Neural progenitor cell (in vitro differentiated cells): ENCODE results near the gene RAPGEF6. TPM values are rescaled to one million over a fixed set of nuclear protein-coding genes. Genes with fewer than 3 reads are reported as not detected.

Experiments
- DNase-seq: peaks from one replicate; pipeline ENCODE4 v3.0.0-alpha.2; 2016; ENCODE audit warnings: low spot score
- H2AFZ ChIP-seq: fragments of 200-600 bp; sonication (generic); replicated peaks from 2 replicates; pipeline ENCODE4 v1.6.1; 2016; ENCODE audit warnings: antibody characterized with exemption
- H3F3A ChIP-seq: fragments of 200-600 bp; sonication (generic); 2 replicates; pipeline ENCODE4 v1.6.1; 2016; ENCODE audit warnings: antibody characterized with exemption, low read depth
- H3K27ac ChIP-seq: fragments of 200-600 bp; sonication (generic); 2 replicates; pipeline ENCODE4 v1.5.1; 2016; ENCODE audit warnings: mild to moderate bottlenecking
- H3K27me3 ChIP-seq: fragments of 200-600 bp; sonication (generic); 2 replicates; pipeline ENCODE4 v1.6.1; 2016; ENCODE audit warnings: mild to moderate bottlenecking, moderate library complexity
- H3K36me3 ChIP-seq: fragments of 200-600 bp; sonication (generic); 2 replicates; pipeline ENCODE4 v1.5.1; 2016
- H3K4me1 ChIP-seq: fragments of 200-600 bp; sonication (generic); 2 replicates; pipeline ENCODE4 v1.6.1; 2016; ENCODE audit warnings: mixed run types
- H3K4me2 ChIP-seq: fragments of 200-600 bp; sonication (generic); 2 replicates; pipeline ENCODE4 v1.6.1; 2016
- H3K4me3 ChIP-seq: fragments of 200-600 bp; sonication (generic); 2 replicates; pipeline ENCODE4 v1.5.1; 2016
- H3K79me2 ChIP-seq: fragments of 200-600 bp; sonication (generic); 2 replicates; pipeline ENCODE4 v1.6.1; 2016; ENCODE audit warnings: low read depth
- H3K9ac ChIP-seq: fragments of 200-600 bp; sonication (generic); 2 replicates; pipeline ENCODE4 v1.6.1; 2016
- H3K9me3 ChIP-seq: fragments of 200-600 bp; sonication (generic); 2 replicates; pipeline ENCODE4 v1.5.1; 2016; ENCODE audit warnings: low read depth
- H4K20me1 ChIP-seq: fragments of 200-600 bp; sonication (generic); 2 replicates; pipeline ENCODE4 v1.6.1; 2016; ENCODE audit warnings: low read depth
- H3K27ac Mint-ChIP-seq: 3 replicates; pipeline ENCODE4 v1.8.0; 2021; ENCODE audit warnings: mixed read lengths
- H3K27me3 Mint-ChIP-seq: 2 replicates; pipeline ENCODE4 v1.8.0; 2022; ENCODE audit warnings: low read depth, mild to moderate bottlenecking, inconsistent platforms, moderate library complexity, mixed read lengths; ENCODE audit not compliant: insufficient read depth
- H3K36me3 Mint-ChIP-seq: 3 replicates; pipeline ENCODE4 v1.8.0; 2021; ENCODE audit warnings: mixed read lengths
- H3K4me1 Mint-ChIP-seq: 3 replicates; pipeline ENCODE4 v1.8.0; 2021; ENCODE audit warnings: mixed read lengths
- H3K4me3 Mint-ChIP-seq: 3 replicates; pipeline ENCODE4 v1.8.0; 2021; ENCODE audit warnings: mild to moderate bottlenecking, moderate library complexity, mixed read lengths
- H3K9me3 Mint-ChIP-seq: 3 replicates; pipeline ENCODE4 v1.8.0; 2020; ENCODE audit warnings: mixed read lengths
- EZH2 ChIP-seq: fragments of 200-600 bp; sonication (generic); IDR thresholded peaks from 2 replicates; pipeline ENCODE4 v1.6.1; 2017; ENCODE audit warnings: antibody characterized with exemption, mild to moderate bottlenecking, moderate library complexity
- EZH2phosphoT487 ChIP-seq: fragments of 200-600 bp; sonication (generic); IDR thresholded peaks from 2 replicates; pipeline ENCODE4 v1.6.1; 2017; ENCODE audit warnings: antibody characterized with exemption
- total RNA-seq: library from RNA; depleted of rRNA; stranded (reverse); fragments of >200 nt; gene quantifications from 2 replicates; pipeline ENCODE4 v1.2.3, GENCODE V29; 2015; ENCODE audit warnings: low replicate concordance
- TF ChIP-seq, protein P1 (sequence below): fragments of 200-600 bp; sonication (generic); IDR thresholded peaks from 2 replicates; pipeline ENCODE4 v1.5.1; 2017; ENCODE audit warnings: antibody characterized with exemption, mild to moderate bottlenecking

RAPGEF6 gene
- total RNA-seq, 1 donor from 2014 or later = 18.1 TPM

DNA sequence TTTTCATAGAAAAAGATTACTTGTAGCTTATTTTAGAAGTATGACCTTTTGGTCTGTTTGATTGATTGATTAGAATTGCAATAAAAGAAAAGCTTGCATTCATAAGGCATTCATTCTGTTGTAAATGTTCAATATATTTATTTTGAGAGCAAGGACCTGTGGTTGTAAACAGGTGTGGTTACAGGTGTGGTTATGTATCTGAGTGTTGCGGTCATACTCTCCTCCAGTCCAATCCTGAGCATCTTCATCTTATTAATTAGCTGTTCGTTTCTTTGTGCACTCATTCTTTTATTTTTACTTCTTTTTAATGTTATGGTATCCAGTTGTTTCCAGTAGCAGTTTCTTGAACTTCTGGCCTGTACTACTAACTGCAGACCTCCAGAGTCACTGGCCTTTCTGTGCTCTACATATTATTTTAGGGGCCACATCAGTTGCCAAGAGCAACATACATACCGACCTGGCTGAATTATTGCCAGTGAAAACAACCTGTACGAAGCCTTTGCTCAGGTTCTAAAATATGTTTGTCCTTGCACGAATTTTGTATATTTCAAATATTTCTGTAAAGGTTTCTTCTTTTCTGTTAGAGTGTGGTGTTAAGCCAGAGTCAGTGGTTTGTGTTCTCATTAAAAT, 242.4 kb downstream of the RAPGEF6 start:
- Histone ChIP-seq H3K36me3 (no peaks in the 10 kb centered on the region), H4K20me1 (no peaks in the 10 kb centered on the region), H3K4me3 (no peak overlapping the region), H3K79me2 (no peaks in the 10 kb centered on the region), H3K9me3 (no peaks in the 10 kb centered on the region), H3K9ac (no peak overlapping the region), H3K4me1 (no peaks in the 10 kb centered on the region), H3K27me3 (no peaks in the 10 kb centered on the region), H2AFZ (no peak overlapping the region), H3K27ac (no peak overlapping the region), H3F3A (no peaks in the 10 kb centered on the region), H3K4me2 (no peak overlapping the region)
- Mint-ChIP-seq H3K9me3 (no peaks in the 10 kb centered on the region), H3K27ac (no peak overlapping the region), H3K4me1 (no peaks in the 10 kb centered on the region), H3K4me3 (no peak overlapping the region), H3K36me3 (peaks cover 45% of the 10 kb centered on the region), H3K27me3 (no peaks in the 10 kb centered on the region)
- DNase-seq = no peak
- no peak for TF ChIP-seq EZH2phosphoT487
- TF ChIP-seq EZH2 = no peak
- TF ChIP-seq, protein P1, sequence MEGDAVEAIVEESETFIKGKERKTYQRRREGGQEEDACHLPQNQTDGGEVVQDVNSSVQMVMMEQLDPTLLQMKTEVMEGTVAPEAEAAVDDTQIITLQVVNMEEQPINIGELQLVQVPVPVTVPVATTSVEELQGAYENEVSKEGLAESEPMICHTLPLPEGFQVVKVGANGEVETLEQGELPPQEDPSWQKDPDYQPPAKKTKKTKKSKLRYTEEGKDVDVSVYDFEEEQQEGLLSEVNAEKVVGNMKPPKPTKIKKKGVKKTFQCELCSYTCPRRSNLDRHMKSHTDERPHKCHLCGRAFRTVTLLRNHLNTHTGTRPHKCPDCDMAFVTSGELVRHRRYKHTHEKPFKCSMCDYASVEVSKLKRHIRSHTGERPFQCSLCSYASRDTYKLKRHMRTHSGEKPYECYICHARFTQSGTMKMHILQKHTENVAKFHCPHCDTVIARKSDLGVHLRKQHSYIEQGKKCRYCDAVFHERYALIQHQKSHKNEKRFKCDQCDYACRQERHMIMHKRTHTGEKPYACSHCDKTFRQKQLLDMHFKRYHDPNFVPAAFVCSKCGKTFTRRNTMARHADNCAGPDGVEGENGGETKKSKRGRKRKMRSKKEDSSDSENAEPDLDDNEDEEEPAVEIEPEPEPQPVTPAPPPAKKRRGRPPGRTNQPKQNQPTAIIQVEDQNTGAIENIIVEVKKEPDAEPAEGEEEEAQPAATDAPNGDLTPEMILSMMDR = no peak

DNA sequence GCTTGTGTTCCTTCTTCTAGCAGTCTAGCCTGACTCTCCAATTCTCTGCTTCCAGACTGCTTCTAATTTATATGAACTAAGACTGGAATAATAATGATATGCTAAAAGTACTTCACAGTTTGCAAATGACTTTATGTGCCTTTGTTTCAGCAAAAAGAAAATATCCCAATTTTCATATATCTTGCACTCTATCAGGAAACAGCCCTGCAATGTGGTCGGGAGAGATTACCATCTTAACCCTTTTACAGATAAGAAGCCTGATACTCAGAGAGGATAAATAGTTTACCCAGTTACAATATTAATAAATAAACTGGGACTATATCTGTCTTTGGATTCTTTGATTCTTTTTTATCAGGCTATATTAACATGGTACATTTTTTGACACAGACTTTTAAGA, 245.2 kb downstream of the RAPGEF6 start:
- H3K79me2 ChIP-seq = no peaks in the 10 kb centered on the region
- H3K4me1 ChIP-seq = no peaks in the 10 kb centered on the region
- H3K27me3 Mint-ChIP-seq = no peaks in the 10 kb centered on the region
- H3K9ac ChIP-seq = no peak overlapping the region
- H3K4me3 ChIP-seq = no peak overlapping the region
- no peak overlapping the region for H3K27ac Mint-ChIP-seq
- H2AFZ ChIP-seq = no peak overlapping the region
- H3F3A ChIP-seq = no peaks in the 10 kb centered on the region
- peaks cover 7% of the 10 kb centered on the region for H3K4me1 Mint-ChIP-seq
- H3K27ac ChIP-seq = no peak overlapping the region
- H3K27me3 ChIP-seq = no peaks in the 10 kb centered on the region
- H3K36me3 ChIP-seq = no peaks in the 10 kb centered on the region
- H3K36me3 Mint-ChIP-seq = peaks cover 29% of the 10 kb centered on the region
- no peak overlapping the region for H3K4me2 ChIP-seq
- no peaks in the 10 kb centered on the region for H3K9me3 ChIP-seq
- no peak for TF ChIP-seq EZH2
- TF ChIP-seq, protein P1 = no peak
- TF ChIP-seq EZH2phosphoT487 = no peak
- no peaks in the 10 kb centered on the region for H4K20me1 ChIP-seq
- H3K4me3 Mint-ChIP-seq = no peak overlapping the region
- DNase-seq = no peak
- no peaks in the 10 kb centered on the region for H3K9me3 Mint-ChIP-seq

DNA sequence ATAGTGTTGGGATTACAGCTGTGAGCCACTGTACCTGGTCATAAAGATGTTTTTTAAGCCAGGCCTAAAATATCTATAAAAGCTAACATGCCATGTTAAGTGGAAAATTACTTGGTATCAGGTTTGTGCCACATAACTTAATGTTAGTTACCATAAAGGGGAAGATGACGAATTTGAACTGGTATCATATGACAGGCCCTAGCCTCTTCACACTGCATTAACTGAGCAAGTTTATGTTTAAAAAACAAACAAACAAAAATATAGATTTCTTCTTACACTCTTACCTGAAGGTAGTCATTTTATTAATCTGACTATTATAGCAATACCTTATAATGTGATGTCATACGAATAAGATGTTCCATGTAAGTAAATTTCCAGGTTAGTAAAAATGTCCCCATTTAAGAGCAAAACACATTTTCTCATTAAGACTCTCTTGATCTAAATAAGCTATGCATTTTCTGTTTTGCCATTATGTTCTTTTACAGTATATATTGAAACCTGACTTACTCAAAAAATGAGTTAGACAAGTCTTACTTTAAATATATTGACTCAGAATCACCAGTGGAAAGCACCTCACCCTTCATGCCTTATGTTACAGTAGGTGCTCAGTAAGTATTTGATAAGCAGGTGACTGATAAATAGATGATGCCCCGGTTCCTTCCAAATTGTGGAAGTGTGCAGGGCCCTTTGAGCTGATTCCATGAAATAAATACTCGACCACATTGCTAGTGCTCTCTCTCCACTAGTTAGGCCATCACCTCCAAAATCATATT, 245.7 kb downstream of the RAPGEF6 start:
- Histone ChIP-seq H3K4me3 (no peak overlapping the region), H3K27me3 (no peaks in the 10 kb centered on the region), H3K4me1 (no peaks in the 10 kb centered on the region), H2AFZ (no peak overlapping the region), H4K20me1 (no peaks in the 10 kb centered on the region), H3K79me2 (peaks cover under 1% of the 10 kb centered on the region), H3K36me3 (no peaks in the 10 kb centered on the region), H3K9me3 (no peaks in the 10 kb centered on the region), H3K9ac (no peak overlapping the region), H3K27ac (no peak overlapping the region), H3K4me2 (no peak overlapping the region), H3F3A (no peaks in the 10 kb centered on the region)
- Mint-ChIP-seq H3K36me3 (peaks cover 28% of the 10 kb centered on the region), H3K4me1 (peaks cover 7% of the 10 kb centered on the region), H3K4me3 (no peak overlapping the region), H3K27me3 (no peaks in the 10 kb centered on the region), H3K9me3 (no peaks in the 10 kb centered on the region), H3K27ac (no peak overlapping the region)
- DNase-seq = no peak
- TF ChIP-seq, protein P1 = no peak
- TF ChIP-seq EZH2 (no peak), EZH2phosphoT487 (no peak)
